Liver (tissue), 9 donors: ENCODE results near the gene DACH1. TPM values are rescaled to one million over a fixed set of nuclear protein-coding genes. Genes with fewer than 3 reads are reported as not detected.

Source experiments
- DNase-seq: peaks from one replicate; pipeline ENCODE4 v3.0.0-alpha.2; 2017; ENCODE audit warnings: low spot score
- H3K27ac ChIP-seq, 2 donors: one replicate each; pipeline ENCODE4 v1.7.0; 2013; ENCODE audit warnings: inconsistent platforms in 2 of 2, low read length in 2 of 2, control low read depth in 1 of 2, low read depth in 1 of 2, mild to moderate bottlenecking in 1 of 2
- H3K27me3 ChIP-seq, 4 donors: one replicate each; pipeline versions ENCODE4 v1.6.1 to v1.7.0; 2013; ENCODE audit warnings: low read length in 3 of 4, inconsistent platforms in 1 of 4, mild to moderate bottlenecking in 1 of 4, moderate library complexity in 1 of 4; ENCODE audit not compliant: control insufficient read depth in 4 of 4, insufficient read depth in 4 of 4
- H3K36me3 ChIP-seq, 4 donors: one replicate each; pipeline versions ENCODE4 v1.6.1 to v1.7.0; 2013; ENCODE audit warnings: low read length in 3 of 4, mild to moderate bottlenecking in 3 of 4, low read depth in 1 of 4, moderate library complexity in 1 of 4; ENCODE audit not compliant: control insufficient read depth in 4 of 4, insufficient read depth in 3 of 4
- H3K4me1 ChIP-seq, 4 donors: one replicate each; pipeline versions ENCODE4 v1.6.1 to v1.7.0; 2013; ENCODE audit warnings: low read length in 3 of 4, mild to moderate bottlenecking in 3 of 4, moderate library complexity in 1 of 4; ENCODE audit not compliant: control insufficient read depth in 4 of 4, insufficient read depth in 4 of 4
- H3K4me3 ChIP-seq, 3 donors: one replicate each; pipeline versions ENCODE4 v1.6.1 to v1.7.0; 2013; ENCODE audit warnings: low read length in 3 of 3, control low read depth in 1 of 3, low read depth in 1 of 3, mild to moderate bottlenecking in 1 of 3
- H3K9ac ChIP-seq, 2 donors: one replicate each; pipeline ENCODE4 v1.7.0; 2013; ENCODE audit warnings: low read length in 2 of 2, mild to moderate bottlenecking in 2 of 2, moderate library complexity in 2 of 2, control low read depth in 1 of 2, low read depth in 1 of 2
- H3K9me3 ChIP-seq, 4 donors: one replicate each; pipeline versions ENCODE4 v1.6.1 to v1.7.0; 2013; ENCODE audit warnings: low read length in 3 of 4; ENCODE audit not compliant: control insufficient read depth in 4 of 4
- ATF3 ChIP-seq: IDR thresholded peaks from 2 replicates; pipeline ENCODE4 v1.6.1; 2016; ENCODE audit warnings: antibody characterized with exemption
- FOXA2 ChIP-seq: IDR thresholded peaks from 2 replicates; pipeline ENCODE4 v1.6.1; 2016; ENCODE audit warnings: antibody characterized with exemption
- GABPA ChIP-seq, 2 donors: IDR thresholded peaks in 1 of 2; conservative IDR thresholded peaks in 1 of 2; 2 replicates each; pipeline ENCODE4 v1.6.1; 2016; ENCODE audit warnings: antibody characterized with exemption in 2 of 2, mild to moderate bottlenecking in 1 of 2, moderate library complexity in 1 of 2
- HNF4G ChIP-seq: IDR thresholded peaks from 2 replicates; pipeline ENCODE4 v1.6.1; 2016; ENCODE audit warnings: antibody characterized with exemption
- JUND ChIP-seq, 2 donors: IDR thresholded peaks; 2 replicates each; pipeline ENCODE4 v1.6.1; 2016; ENCODE audit warnings: antibody characterized with exemption in 2 of 2
- MAX ChIP-seq: IDR thresholded peaks from 2 replicates; pipeline ENCODE4 v1.6.1; 2016; ENCODE audit warnings: antibody characterized with exemption
- NR2F2 ChIP-seq: IDR thresholded peaks from 2 replicates; pipeline ENCODE4 v1.6.1; 2016; ENCODE audit warnings: antibody characterized with exemption
- REST ChIP-seq: IDR thresholded peaks from 2 replicates; pipeline ENCODE4 v1.6.1; 2016; ENCODE audit warnings: antibody characterized with exemption, mild to moderate bottlenecking
- RXRA ChIP-seq, 2 donors: IDR thresholded peaks; 2 replicates each; pipeline ENCODE4 v1.6.1; 2017 to 2018; ENCODE audit warnings: antibody characterized with exemption in 2 of 2, mild to moderate bottlenecking in 1 of 2
- SP1 ChIP-seq: IDR thresholded peaks from 2 replicates; pipeline ENCODE4 v1.6.1; 2018; ENCODE audit warnings: antibody characterized with exemption, mild to moderate bottlenecking
- TAF1 ChIP-seq: conservative IDR thresholded peaks from 2 replicates; pipeline ENCODE4 v1.6.1; 2016; ENCODE audit warnings: antibody characterized with exemption, mild to moderate bottlenecking
- ZBTB33 ChIP-seq: IDR thresholded peaks from 2 replicates; pipeline ENCODE4 v1.6.1; 2016; ENCODE audit warnings: antibody characterized with exemption
- WGBS: extraction: QIAGEN DNeasy Blood & Tissue Kit; methylation state at CpG from one replicate; pipeline ENCODE4 v1.1.7; 2013; 5-methylcytosine and 5-hydroxymethylcytosine counted together
- polyA plus RNA-seq, 2 donors: library from polyadenylated mRNA; stranded (reverse) in 1 of 2; unstranded in 1 of 2; fragments of 200-250 nt in 1 of 2; fragments of >200 nt in 1 of 2; fragmentation: Nextera tagmentation in 1 of 2; extraction: Ambion mirVana in 1 of 2; gene quantifications; one replicate each; pipeline versions ENCODE4 v1.2.1 to v1.2.3, GENCODE V29; 2013 to 2015
- total RNA-seq, 2 donors: library from RNA; depleted of rRNA; stranded (reverse); fragments of >200 nt; gene quantifications; one replicate each; pipeline ENCODE4 v1.2.3, GENCODE V29; 2014
- donor health status: healthy.
- donor health status: healthy.
- donor health status: healthy.
- donor health status: healthy.
- donor health status: healthy.

Gene DACH1
- total and polyA plus RNA-seq, 4 donors: 0.28 to 1.9 (median 0.77) TPM

- H3K9ac ChIP-seq: no peak overlapping the region
- H3K4me3 ChIP-seq: no peak overlapping the region
- H3K9me3 ChIP-seq: no peaks in the 10 kb centered on the region
- H3K27me3 ChIP-seq: peaks cover 0 to 5% (median 0%) of the 10 kb centered on the region in 4 donors
- TF ChIP-seq SP1: no peak
- TF ChIP-seq RXRA (IDR thresholded peaks at IDR 0.05): no peak
- no peak for TF ChIP-seq FOXA2
- TF ChIP-seq NR2F2: no peak
- TF ChIP-seq HNF4G: no peak
- no peak for TF ChIP-seq ATF3
- TF ChIP-seq JUND (IDR thresholded peaks at IDR 0.05): no peak
- no peak for TF ChIP-seq ZBTB33
- no peak for TF ChIP-seq GABPA (IDR thresholded peaks at IDR 0.05 in 1 of 2, conservative IDR thresholded peaks at IDR 0.05 in 1 of 2)
- no peak for TF ChIP-seq REST
- no peak for TF ChIP-seq MAX
- TF ChIP-seq TAF1: no peak
- no peaks in the 10 kb centered on the region for H3K4me1 ChIP-seq
- 79% methylated on average over 3 of the region's 3 CpGs for WGBS
- no peak overlapping the region for H3K27ac ChIP-seq
- DNase-seq: no peak
- no peaks in the 10 kb centered on the region for H3K36me3 ChIP-seq
These were observed 65.7 kb downstream of the DACH1 start for GRCh38 chr13:71801165-71801760.

GRCh38 chr13:71799324-71799723, 67.7 kb downstream of the DACH1 start:
- Histone ChIP-seq H3K9me3 (no peaks in the 10 kb centered on the region), H3K4me3 (no peak overlapping the region), H3K27ac (no peak overlapping the region), H3K4me1 (no peaks in the 10 kb centered on the region), H3K27me3 (peaks cover 0 to 5% (median 0%) of the 10 kb centered on the region in 4 donors), H3K36me3 (no peaks in the 10 kb centered on the region), H3K9ac (no peak overlapping the region)
- no peak for DNase-seq
- TF ChIP-seq MAX: no peak
- 80% methylated on average over 4 of the region's 4 CpGs for WGBS
